Osteoblast (primary cell): ENCODE results near the gene PLCL2. TPM values are rescaled to one million over a fixed set of nuclear protein-coding genes. Genes with fewer than 3 reads are reported as not detected.

Source experiments
- DNase-seq: peaks from one replicate; pipeline ENCODE4 v3.0.0; 2011; ENCODE audit warnings: low spot score, mixed read lengths; ENCODE audit not compliant: insufficient read length; ENCODE audit errors: missing footprints
- H2AFZ ChIP-seq: 2 replicates; pipeline ENCODE4 v1.6.0; 2011; ENCODE audit warnings: mild to moderate bottlenecking, low read length
- H3K27ac ChIP-seq: 2 replicates; pipeline ENCODE4 v1.5.1; 2011; ENCODE audit warnings: mild to moderate bottlenecking, low read depth, low read length, moderate library complexity
- H3K27me3 ChIP-seq: 2 replicates; pipeline ENCODE4 v1.6.0; 2012; ENCODE audit warnings: mild to moderate bottlenecking, control low read depth, inconsistent platforms, low read length, moderate library complexity; ENCODE audit not compliant: insufficient read depth
- H3K36me3 ChIP-seq: 2 replicates; pipeline ENCODE4 v1.5.1; 2011; ENCODE audit warnings: mild to moderate bottlenecking, low read length, control low read depth, moderate library complexity; ENCODE audit not compliant: insufficient read depth
- H3K4me1 ChIP-seq: 2 replicates; pipeline ENCODE4 v1.5.1; 2011; ENCODE audit warnings: mild to moderate bottlenecking, low read length, control low read depth, moderate library complexity; ENCODE audit not compliant: insufficient read depth
- H3K4me2 ChIP-seq: 2 replicates; pipeline ENCODE4 v1.6.0; 2011; ENCODE audit warnings: mild to moderate bottlenecking, low read length; ENCODE audit not compliant: insufficient read depth
- H3K4me3 ChIP-seq: fragments of 200-600 bp; sonication (generic); 3 replicates; pipeline ENCODE4 v1.5.1; 2012; ENCODE audit warnings: mild to moderate bottlenecking, low read length, inconsistent platforms; ENCODE audit not compliant: insufficient read depth
- H3K79me2 ChIP-seq: 2 replicates; pipeline ENCODE4 v1.6.0; 2012; ENCODE audit warnings: mild to moderate bottlenecking, low read length, control low read depth, inconsistent platforms; ENCODE audit not compliant: insufficient read depth
- H3K9me3 ChIP-seq: 2 replicates; pipeline ENCODE4 v1.5.1; 2011; ENCODE audit warnings: low read depth, low read length, control low read depth
- H4K20me1 ChIP-seq: 2 replicates; pipeline ENCODE4 v1.6.0; 2012; ENCODE audit warnings: mild to moderate bottlenecking, low read length, control low read depth; ENCODE audit not compliant: insufficient read depth
- total RNA-seq: library from RNA; depleted of rRNA; stranded (reverse); fragments of >200 nt; gene quantifications from 2 replicates; pipeline ENCODE4 v1.2.3, GENCODE V29; 2012
- TF ChIP-seq, protein P1 (sequence below): IDR thresholded peaks from 2 replicates; pipeline ENCODE4 v1.5.1; 2011; ENCODE audit warnings: mild to moderate bottlenecking, low read depth, low read length, moderate library complexity; ENCODE audit errors: extremely low read depth

PLCL2 gene
- total RNA-seq, 1 donor = 5.1 TPM

DNA sequence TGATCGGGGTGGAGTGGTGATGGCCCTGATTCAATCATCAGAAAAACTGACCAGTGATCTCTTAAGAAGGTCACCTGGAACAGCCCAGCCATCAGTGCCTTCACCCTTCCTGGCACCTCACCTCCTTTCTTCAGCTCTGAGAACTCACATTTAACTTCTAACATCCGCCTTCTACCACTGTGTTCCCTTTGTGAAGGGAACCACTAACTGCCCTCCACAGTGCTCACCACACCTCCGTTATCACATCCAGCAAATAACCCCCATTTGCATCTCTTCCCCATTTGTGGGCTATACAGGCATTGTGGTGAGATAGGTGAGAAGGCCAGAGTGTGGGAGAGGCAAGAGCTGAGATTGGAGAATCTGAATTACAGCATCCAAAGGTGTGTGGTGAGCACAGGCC is 107.4 kb downstream of the PLCL2 start:
- Histone ChIP-seq H3K9me3 (no peaks in the 10 kb centered on the region), H2AFZ (no peak overlapping the region), H3K27me3 (no peaks in the 10 kb centered on the region), H3K36me3 (no peaks in the 10 kb centered on the region), H3K79me2 (no peaks in the 10 kb centered on the region), H3K4me1 (peaks cover 2% of the 10 kb centered on the region), H3K4me2 (no peak overlapping the region), H4K20me1 (no peaks in the 10 kb centered on the region), H3K27ac (no peak overlapping the region), H3K4me3 (no peak overlapping the region)
- TF ChIP-seq, protein P1, sequence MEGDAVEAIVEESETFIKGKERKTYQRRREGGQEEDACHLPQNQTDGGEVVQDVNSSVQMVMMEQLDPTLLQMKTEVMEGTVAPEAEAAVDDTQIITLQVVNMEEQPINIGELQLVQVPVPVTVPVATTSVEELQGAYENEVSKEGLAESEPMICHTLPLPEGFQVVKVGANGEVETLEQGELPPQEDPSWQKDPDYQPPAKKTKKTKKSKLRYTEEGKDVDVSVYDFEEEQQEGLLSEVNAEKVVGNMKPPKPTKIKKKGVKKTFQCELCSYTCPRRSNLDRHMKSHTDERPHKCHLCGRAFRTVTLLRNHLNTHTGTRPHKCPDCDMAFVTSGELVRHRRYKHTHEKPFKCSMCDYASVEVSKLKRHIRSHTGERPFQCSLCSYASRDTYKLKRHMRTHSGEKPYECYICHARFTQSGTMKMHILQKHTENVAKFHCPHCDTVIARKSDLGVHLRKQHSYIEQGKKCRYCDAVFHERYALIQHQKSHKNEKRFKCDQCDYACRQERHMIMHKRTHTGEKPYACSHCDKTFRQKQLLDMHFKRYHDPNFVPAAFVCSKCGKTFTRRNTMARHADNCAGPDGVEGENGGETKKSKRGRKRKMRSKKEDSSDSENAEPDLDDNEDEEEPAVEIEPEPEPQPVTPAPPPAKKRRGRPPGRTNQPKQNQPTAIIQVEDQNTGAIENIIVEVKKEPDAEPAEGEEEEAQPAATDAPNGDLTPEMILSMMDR = no peak
- no peak for DNase-seq

DNA sequence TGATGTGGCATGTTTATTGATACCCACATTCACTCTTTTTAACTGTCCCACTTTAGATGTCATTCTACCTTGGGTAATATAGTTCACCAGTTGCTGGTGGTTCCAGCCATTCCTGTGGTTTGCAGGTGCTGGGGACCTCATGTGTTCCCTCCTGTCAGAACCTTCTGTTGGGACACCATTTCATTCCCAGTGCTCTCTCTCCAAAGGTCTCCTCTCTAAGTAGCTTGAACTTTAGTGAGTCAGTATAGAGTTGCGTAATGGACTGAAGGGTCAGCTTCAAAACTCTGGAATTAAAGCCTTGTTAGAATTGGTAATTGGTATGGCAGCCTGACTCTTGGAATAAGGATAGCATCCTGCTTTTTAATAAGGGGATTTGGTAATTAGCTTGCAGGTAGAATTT is 108.5 kb downstream of the PLCL2 start:
- Histone ChIP-seq H4K20me1 (no peaks in the 10 kb centered on the region), H3K79me2 (no peaks in the 10 kb centered on the region), H3K36me3 (no peaks in the 10 kb centered on the region), H3K27me3 (no peaks in the 10 kb centered on the region), H3K4me3 (no peak overlapping the region), H3K9me3 (no peaks in the 10 kb centered on the region), H3K4me1 (peaks cover 2% of the 10 kb centered on the region), H3K4me2 (no peak overlapping the region), H3K27ac (no peak overlapping the region), H2AFZ (no peak overlapping the region)
- TF ChIP-seq, protein P1 = no peak
- DNase-seq = no peak

DNA sequence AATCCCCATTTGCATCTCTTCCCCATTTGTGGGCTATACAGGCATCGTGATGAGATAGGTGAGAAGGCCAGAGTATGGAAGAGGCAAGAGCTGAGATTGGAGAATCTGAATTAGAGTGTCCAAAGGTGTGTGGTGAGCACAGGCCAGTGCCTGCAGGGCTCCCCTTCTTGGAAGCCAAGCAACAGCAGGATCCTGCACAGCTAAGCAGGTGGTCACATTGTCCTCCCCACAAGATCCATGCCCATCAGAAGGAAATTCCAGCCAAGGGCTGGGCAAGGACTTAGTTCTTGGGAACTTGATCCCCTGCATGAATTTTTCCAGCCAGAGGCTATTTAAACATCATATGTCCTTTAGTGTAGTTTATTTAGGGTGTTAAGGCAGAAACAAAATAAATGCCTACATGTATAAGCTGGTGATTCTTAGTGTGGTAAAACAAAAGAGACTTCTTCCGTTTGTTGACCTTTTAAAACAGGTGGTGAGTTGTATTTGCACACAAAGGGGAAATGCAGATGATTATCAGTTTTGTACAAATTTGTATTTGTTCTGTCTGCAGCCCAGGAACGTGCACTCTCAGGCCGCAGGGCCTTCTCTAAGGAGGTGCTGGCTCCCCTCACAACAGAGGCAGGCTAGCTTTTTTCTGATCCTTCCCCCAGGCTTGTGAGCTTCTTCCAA is 110.2 kb downstream of the PLCL2 start:
- H3K4me2 ChIP-seq = no peak overlapping the region
- H3K9me3 ChIP-seq = no peaks in the 10 kb centered on the region
- H3K27ac ChIP-seq = no peak overlapping the region
- H2AFZ ChIP-seq = no peak overlapping the region
- no peaks in the 10 kb centered on the region for H3K36me3 ChIP-seq
- no peaks in the 10 kb centered on the region for H3K27me3 ChIP-seq
- H3K79me2 ChIP-seq = no peaks in the 10 kb centered on the region
- H3K4me3 ChIP-seq = no peak overlapping the region
- TF ChIP-seq, protein P1 = no peak
- H3K4me1 ChIP-seq = peaks cover 2% of the 10 kb centered on the region
- H4K20me1 ChIP-seq = no peaks in the 10 kb centered on the region
- DNase-seq = no peak

DNA sequence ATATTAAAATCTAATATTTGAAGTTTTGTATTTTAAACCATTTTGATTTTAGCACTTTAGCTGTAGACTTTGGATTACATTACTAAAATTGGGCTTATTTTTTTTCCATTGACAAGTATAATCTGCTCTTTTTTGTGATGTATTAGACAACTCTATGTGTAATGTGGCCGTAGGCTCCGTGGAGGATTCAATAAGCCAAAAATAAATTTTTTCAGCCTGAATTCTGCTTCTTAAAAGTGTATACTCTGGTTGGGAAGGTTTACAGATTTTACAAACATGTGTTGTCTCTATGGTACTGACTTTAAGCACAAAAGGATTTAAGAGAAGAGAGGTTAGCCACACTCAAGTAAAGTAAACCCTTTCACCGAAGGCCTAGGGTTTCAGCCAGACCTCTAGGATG is 110.8 kb downstream of the PLCL2 start:
- DNase-seq = no peak
- H4K20me1 ChIP-seq = no peaks in the 10 kb centered on the region
- no peaks in the 10 kb centered on the region for H3K36me3 ChIP-seq
- TF ChIP-seq, protein P1 = no peak
- H2AFZ ChIP-seq = no peak overlapping the region
- H3K9me3 ChIP-seq = no peaks in the 10 kb centered on the region
- no peak overlapping the region for H3K4me2 ChIP-seq
- peaks cover 2% of the 10 kb centered on the region for H3K4me1 ChIP-seq
- no peak overlapping the region for H3K4me3 ChIP-seq
- no peaks in the 10 kb centered on the region for H3K27me3 ChIP-seq
- no peak overlapping the region for H3K27ac ChIP-seq
- H3K79me2 ChIP-seq = no peaks in the 10 kb centered on the region
